Esophagus muscularis mucosa (tissue), 3 donors: ENCODE data around the gene SLC16A13.

Source experiments
- CTCF ChIP-seq, 3 experiments: fragments of 200-600 bp in 2 of 3; fragments of 450-650 bp in 1 of 3; sonication (generic) in 2 of 3; IDR thresholded peaks; one replicate each; pipeline ENCODE4 v1.5.1; 2017 to 2019; ENCODE audit warnings: antibody characterized with exemption in 3 of 3, mild to moderate bottlenecking in 2 of 3, moderate library complexity in 1 of 3
- POLR2A ChIP-seq: fragments of 450-650 bp; IDR thresholded peaks from one replicate; pipeline ENCODE4 v1.6.1; 2017; ENCODE audit warnings: antibody characterized with exemption, moderate library complexity, mild to moderate bottlenecking, low read depth

GRCh38 chr17:6998855-6999508 is 36.8 kb upstream of the SLC16A13 start:
- TF ChIP-seq CTCF (IDR thresholded peaks at IDR 0.05) (no peak), POLR2A (no peak)
